ENCODE results near the gene RAB3GAP2. TPM values are rescaled to one million over a fixed set of nuclear protein-coding genes. Genes with fewer than 3 reads are reported as not detected.

Gene RAB3GAP2
- total and polyA plus RNA-seq, 9 donors, result 7.6 to 33.4 (median 24.3) TPM

GRCh38 chr1:220184506-220184905 is 87.7 kb downstream of the RAB3GAP2 start:
- intact Hi-C loops (cut with DNase I), result no loop called here

GRCh38 chr1:220182656-220183055 is 89.6 kb downstream of the RAB3GAP2 start:
- 6 to 26% (median 8%) methylated on average over 2 of the region's 2 CpGs for WGBS, 3 donors
- no peak for TF ChIP-seq EP300 (IDR thresholded peaks at IDR 0.05)
- TF ChIP-seq POLR2A (IDR thresholded peaks at IDR 0.05), result no peak
- TF ChIP-seq CTCF (IDR thresholded peaks at IDR 0.05), result no peak
- no peak for DNase-seq
- Histone ChIP-seq H3K9me3 (no peaks in the 10 kb centered on the region), H3K4me1 (ENCODE audit: insufficient read depth) (no peaks in the 10 kb centered on the region), H3K27me3 (no peaks in the 10 kb centered on the region), H3K27ac (no peak overlapping the region), H3K36me3 (no peaks in the 10 kb centered on the region), H3K4me3 (no peak overlapping the region)
- intact Hi-C loops (cut with DNase I), result no loop called here

More at GRCh38 chr1:220184506-220184905, 87.7 kb downstream of the RAB3GAP2 start:
- 8 to 40% (median 9%) methylated on average over 1 of the region's 1 CpG for WGBS, 3 donors
- TF ChIP-seq POLR2A (IDR thresholded peaks at IDR 0.05) (no peak), CTCF (IDR thresholded peaks at IDR 0.05) (no peak), EP300 (IDR thresholded peaks at IDR 0.05) (no peak)
- Histone ChIP-seq H3K4me1 (ENCODE audit: insufficient read depth) (no peaks in the 10 kb centered on the region), H3K9me3 (no peaks in the 10 kb centered on the region), H3K27ac (no peak overlapping the region), H3K27me3 (no peaks in the 10 kb centered on the region), H3K4me3 (no peak overlapping the region), H3K36me3 (no peaks in the 10 kb centered on the region)
- DNase-seq, result no peak

GRCh38 chr1:220182111-220182510 is 90.1 kb downstream of the RAB3GAP2 start:
- 66 to 87% (median 67%) methylated on average over 1 of the region's 1 CpG for WGBS, 3 donors
- Histone ChIP-seq H3K36me3 (no peaks in the 10 kb centered on the region), H3K27me3 (no peaks in the 10 kb centered on the region), H3K4me1 (ENCODE audit: insufficient read depth) (no peaks in the 10 kb centered on the region), H3K27ac (no peak overlapping the region), H3K9me3 (no peaks in the 10 kb centered on the region), H3K4me3 (no peak overlapping the region)
- DNase-seq, result no peak
- intact Hi-C loops (cut with DNase I), result no loop called here
- no peak for TF ChIP-seq EP300 (IDR thresholded peaks at IDR 0.05)
- no peak for TF ChIP-seq POLR2A (IDR thresholded peaks at IDR 0.05)
- no peak for TF ChIP-seq CTCF (IDR thresholded peaks at IDR 0.05)

GRCh38 chr1:220176540-220176939 is 95.7 kb downstream of the RAB3GAP2 start:
- no peak overlapping the region for H3K4me3 ChIP-seq
- no peak for DNase-seq
- no peaks in the 10 kb centered on the region for H3K4me1 ChIP-seq (ENCODE audit: insufficient read depth)
- H3K9me3 ChIP-seq, result no peaks in the 10 kb centered on the region
- H3K27ac ChIP-seq, result no peak overlapping the region
- WGBS, 3 donors, result 92 to 100% (median 94%) methylated on average over 1 of the region's 1 CpG
- no peaks in the 10 kb centered on the region for H3K36me3 ChIP-seq
- no peaks in the 10 kb centered on the region for H3K27me3 ChIP-seq
- TF ChIP-seq POLR2A (IDR thresholded peaks at IDR 0.05), result no peak
- TF ChIP-seq EP300 (IDR thresholded peaks at IDR 0.05), result no peak
- TF ChIP-seq CTCF (IDR thresholded peaks at IDR 0.05), result no peak
- intact Hi-C loops (cut with DNase I), result no loop called here

Data from ovary (tissue), 9 donors.